ENCODE measurements around the gene AKAP8L. TPM values are rescaled to one million over a fixed set of nuclear protein-coding genes. Genes with fewer than 3 reads are reported as not detected.

AKAP8L gene
- total and polyA plus RNA-seq, 9 of the 15 experiments (the other 6 are each of a cell fraction or from before 2014, with no cell fraction given) = 2.4 to 116 (median 70.7) TPM

GRCh38 chr19:15457701-15458484 lies 39.1 kb upstream of the AKAP8L start:
- no peak for ATAC-seq
- TF ChIP-seq HES1 (IDR thresholded peaks at IDR 0.05; ENCODE audit: low read depth) = no peak
- no peak for TF ChIP-seq BCL6 (CRISPR knock-in tag; IDR thresholded peaks at IDR 0.05)
- no peaks in the 10 kb centered on the region for H3K36me3 ChIP-seq (ENCODE audit: control insufficient read depth, insufficient read depth, low read length)

More at GRCh38 chr19:15457701-15458484, 39.1 kb upstream of the AKAP8L start:
- DNase-seq (ENCODE audit: extremely low read depth in 1 of 4, low spot score in 3 of 4) = no peak
- H3K9ac ChIP-seq (ENCODE audit: insufficient read depth in 1 of 2, low read depth in 2 of 2, low read length in 2 of 2) = no peak overlapping the region
- no peak overlapping the region for H3K4me3 ChIP-seq
- intact Hi-C loops (cut with micrococcal nuclease) = no loop called here
- 39% methylated on average over 31 of the region's 54 CpGs for WGBS (ENCODE audit: insufficient coverage, low coverage, missing lambda C conversion rate)
- H3K4me1 ChIP-seq (replicated peaks in 1 of 2; ENCODE audit: control insufficient read depth in 2 of 2, insufficient read depth in 2 of 2, low read length in 2 of 2) = peaks cover 1 to 27% of the 10 kb centered on the region in 2 experiments; a peak in 3 of 5 replicates
- H3K79me2 ChIP-seq (ENCODE audit: control insufficient read depth, insufficient read depth, low read length) = no peaks in the 10 kb centered on the region
- in situ Hi-C loops (cut with MboI) = no loop called here
- POLR2A ChIA-PET = no interaction called here
- BruUV-seq (replicated peaks) = no TSS peak
- H3K9me3 ChIP-seq (replicated peaks; ENCODE audit: control insufficient read depth, insufficient read depth, low read depth, low read length) = no peaks in the 10 kb centered on the region
- H3K27me3 ChIP-seq (ENCODE audit: control insufficient read depth in 2 of 2, insufficient read depth in 2 of 2, low read length in 2 of 2) = peaks cover 0 to 11% of the 10 kb centered on the region in 2 experiments; a peak in 2 of 5 replicates
- H2AFZ ChIP-seq (ENCODE audit: low read depth, low read length) = no peak overlapping the region
- FAIRE-seq = no peak
- CTCF ChIA-PET (ENCODE audit: low intra/inter-chr PET ratio) = no interaction called here
- no peaks in the 10 kb centered on the region for H4K20me1 ChIP-seq (replicated peaks; ENCODE audit: control insufficient read depth, insufficient read depth, low read length)
- H3K9me1 ChIP-seq (ENCODE audit: control insufficient read depth, insufficient read depth, low read length) = no peaks in the 10 kb centered on the region
- no peak overlapping the region for H3K27ac ChIP-seq (ENCODE audit: extremely low read depth, low read depth, low read length)
- no peak overlapping the region for H3K4me2 ChIP-seq (ENCODE audit: insufficient read depth, low read length)
